DLD1 (cell line): ENCODE data around the gene MYO7B.

Source experiments
- in situ Hi-C: cut with HindIII; loops from 2 replicates; pipeline ENCODE4 v1.10.0; 2017; ENCODE audit warnings: low sequenced_read_pairs

The MYO7B gene

DNA sequence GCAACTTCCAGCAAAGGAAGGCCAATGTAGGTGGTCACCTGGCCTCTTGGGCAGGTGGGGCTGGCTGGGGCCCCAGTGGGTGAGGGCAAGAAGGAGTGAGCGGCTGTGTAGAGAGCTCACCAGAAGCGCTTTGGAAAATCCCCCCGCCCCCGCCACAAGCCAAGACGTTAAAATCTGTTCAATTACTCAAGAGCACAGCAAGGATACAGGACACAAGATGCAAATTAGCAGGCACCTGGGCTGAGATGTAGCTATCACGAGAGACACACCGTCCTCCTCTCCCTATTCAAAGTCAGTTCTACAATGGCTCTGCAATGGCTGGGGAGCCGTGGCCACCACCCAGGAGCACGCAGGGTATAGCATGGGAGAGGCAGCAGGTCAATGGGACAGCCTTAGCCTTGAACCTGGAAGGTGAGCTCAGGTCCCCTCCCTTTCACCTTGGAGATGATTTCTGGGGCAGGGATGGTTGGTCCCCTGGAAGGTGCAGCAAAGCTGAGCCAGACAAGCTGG, 72.0 kb downstream of the MYO7B start:
- in situ Hi-C loops = no loop called here

DNA sequence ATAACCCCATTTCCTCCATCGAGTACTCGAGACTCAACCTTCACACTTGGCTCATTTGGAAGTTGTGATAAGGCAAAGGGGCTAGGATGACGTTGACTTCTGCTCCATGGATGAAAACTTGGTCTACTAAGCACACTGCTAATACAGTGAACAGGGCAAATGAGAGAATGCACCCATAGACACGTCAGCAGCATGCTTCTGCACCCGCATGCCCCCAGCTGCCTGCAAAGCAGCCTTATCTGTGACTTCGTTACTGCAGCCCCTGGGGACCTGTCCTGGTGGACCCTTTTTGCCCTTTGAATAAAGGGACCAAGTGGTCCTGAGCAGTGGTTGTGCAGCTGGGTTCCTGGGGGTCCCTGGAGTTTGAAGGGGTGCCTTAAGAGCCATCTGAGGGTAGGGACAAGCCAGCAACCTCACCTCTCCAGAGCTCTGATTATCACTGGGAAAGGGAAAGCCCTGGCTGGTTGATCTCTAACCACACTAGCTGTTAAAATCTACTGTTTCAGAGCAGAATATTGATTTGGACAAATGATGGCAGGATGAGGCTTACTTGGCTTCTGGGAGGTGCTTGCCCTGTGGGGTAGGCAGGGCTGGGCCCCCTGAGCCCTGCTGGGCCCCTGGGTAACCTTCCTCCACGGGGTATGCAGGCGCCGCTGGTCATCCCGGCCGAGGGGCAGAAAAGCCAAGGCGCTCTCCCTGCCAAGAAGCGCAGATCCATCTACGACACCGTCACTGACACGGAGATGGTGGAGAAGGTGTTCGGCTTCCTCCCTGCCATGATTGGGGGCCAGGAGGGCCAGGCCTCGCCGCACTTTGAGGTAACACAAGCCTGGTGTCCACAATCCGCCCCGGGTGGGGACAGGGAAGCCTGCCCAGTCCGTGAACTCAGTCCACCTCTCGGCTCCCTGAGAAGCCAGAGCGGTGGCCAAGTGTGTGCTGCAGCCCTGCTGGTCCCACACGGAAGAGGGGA, 72.9 kb downstream of the MYO7B start:
- in situ Hi-C loops = no loop called here

DNA sequence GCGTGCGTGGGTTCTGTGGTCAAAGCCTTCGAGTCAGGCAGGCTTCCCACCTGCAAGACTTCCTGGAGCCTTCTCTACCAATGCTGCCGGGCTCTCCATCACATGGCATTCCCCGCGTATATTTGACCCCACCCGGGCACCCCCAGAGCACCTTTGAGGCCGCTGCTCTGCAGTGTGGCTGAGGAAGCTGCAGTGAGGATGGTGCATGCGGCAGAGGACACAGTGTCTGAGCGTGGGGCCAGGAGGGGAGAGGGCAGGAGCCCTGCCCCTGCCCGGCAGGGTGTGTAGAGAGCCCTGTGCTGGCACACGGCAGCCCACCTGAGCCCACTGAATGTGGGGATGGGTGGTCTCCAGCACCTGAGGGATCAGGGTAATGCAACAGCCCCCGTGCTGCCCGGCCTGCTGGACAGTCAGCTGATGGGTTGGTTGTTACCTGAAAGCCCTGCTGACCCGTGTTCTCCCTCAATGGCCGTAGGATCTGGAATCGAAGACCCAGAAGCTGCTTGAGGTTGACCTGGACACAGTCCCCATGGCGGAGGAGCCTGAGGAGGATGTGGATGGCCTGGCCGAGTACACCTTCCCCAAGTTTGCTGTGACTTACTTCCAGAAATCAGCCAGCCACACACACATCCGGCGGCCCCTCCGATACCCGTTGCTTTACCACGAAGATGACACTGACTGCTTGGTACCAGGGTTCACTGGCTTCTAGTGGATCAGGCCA, 73.7 kb downstream of the MYO7B start:
- in situ Hi-C loops = no loop called here

DNA sequence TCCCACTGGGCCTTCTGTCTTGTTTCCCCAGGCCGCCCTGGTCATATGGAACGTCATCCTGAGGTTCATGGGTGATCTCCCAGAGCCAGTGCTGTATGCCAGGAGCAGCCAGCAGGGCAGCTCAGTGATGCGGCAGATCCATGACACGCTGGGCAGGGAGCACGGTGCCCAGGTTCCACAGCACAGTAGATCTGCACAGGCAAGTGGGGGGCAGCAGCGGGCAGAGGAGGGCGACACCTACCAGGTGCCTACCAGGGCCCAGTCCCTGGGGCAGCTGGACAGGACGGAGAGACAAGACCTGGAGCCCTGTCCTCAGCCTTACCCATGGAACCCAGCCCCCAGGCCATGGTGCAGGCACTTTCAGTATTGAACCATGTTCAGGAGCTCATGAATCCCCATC, 74.3 kb downstream of the MYO7B start:
- in situ Hi-C loops = no loop called here

DNA sequence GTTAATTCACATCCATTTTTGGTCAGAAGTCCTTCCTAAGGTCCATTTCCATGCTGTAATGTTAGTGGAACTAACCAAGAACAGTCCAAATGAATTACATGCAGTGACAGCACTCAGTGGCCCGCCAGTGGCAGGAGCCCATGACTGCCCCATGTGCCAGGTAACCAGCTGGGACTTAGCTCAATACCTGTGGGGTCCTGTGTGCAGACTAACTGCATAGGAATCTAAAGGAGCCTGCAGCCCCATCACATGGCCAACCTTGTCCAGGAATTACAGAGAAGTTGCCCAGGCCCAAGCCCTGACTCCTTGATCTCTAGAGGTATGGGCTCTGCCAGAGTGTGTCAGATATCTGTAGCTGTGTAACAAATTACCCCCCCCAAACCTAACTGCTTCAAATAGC, 75.1 kb downstream of the MYO7B start:
- in situ Hi-C loops = no loop called here

DNA sequence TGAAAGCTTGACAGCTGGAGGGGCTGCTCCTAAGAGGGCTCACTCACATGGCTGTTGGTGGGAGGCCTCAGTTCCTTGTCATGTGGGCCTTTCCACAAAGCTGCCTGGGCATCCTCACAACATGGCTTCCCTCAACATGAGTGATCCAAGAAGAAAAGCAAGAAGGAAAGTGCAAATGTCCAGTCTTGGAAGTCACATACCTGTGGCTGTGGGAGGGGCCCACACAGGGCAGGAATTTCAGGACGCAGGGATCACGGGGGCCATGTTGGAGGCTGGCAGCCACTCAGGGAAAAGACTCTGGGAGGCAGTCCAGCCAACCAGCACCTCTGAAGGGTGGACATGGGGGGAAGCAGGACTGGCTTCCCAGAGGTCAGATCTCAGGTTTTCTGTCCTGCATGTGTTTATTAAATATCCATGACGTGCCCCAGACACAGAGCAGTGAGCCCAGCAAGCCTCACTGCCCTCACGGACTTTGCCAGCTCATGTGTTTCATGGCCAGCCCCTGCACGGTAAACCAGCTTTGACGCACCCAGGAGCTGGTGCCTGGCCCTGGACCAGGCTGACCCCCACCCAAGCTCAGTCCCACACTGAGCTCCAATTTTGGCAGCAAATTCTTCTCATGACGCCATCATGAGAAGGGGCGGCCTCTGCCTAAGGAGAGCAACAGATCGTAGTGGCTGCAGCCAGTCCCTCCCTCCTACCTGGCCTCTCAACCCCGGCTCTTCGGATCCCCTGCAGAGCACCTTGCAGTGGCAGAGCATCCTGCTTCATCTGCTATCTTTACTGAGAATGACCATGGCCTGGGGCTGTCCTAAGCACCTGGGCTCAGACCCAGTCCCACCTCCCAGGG, 75.8 kb downstream of the MYO7B start:
- in situ Hi-C loops = no loop called here

DNA sequence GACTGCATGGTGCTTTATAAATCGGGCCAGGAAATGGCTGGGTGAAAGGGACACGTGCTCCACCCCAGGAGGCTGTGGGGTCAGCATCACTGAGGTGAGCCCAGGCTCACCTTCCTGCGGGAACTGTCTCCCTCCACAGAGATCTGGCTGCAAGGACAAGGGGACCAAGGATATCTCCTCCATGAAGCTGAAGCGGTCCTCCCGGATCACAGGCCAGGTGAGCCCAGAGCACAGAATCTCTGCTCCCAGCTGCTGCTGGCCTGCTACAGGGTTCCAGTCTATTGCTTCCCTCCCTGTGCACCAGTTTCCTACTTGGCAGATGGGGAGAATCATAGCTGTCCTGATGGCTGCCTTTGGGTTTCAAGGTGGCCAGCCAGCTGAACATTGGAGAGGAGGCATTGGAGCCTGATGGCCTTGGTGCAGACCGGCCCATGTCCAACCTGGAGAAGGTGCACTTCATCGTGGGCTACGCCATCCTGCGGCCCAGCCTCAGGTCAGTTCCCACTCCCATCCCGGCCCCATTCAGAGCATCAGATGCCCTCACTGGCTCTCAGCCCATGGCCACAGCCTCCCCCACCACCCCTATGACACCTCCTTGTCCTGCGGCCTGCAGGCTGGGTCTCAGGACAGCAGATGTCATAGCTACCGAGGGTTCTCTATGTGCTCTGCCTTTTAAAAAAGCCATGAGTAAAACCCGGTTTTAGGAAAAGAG, 76.8 kb downstream of the MYO7B start:
- in situ Hi-C loops = no loop called here

DNA sequence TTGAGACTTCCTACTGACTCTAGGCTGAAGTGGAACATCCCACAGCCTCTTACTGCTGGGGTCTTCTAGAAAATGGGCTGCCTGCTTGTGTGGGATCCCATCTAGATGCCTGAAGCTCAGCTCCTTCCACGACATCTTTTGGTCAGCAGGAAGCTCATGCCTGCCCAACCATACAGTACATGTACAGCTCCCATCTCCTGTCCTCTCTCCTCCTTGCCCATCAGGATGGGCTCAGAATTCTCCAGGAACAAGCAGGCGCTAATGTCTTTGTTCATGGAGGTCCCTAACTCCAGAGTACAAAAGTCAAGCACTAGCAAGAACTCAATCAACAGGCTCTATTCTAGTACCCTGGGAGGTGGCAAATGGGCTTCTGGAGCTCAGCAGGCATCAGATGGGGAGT, 78.8 kb downstream of the MYO7B start:
- in situ Hi-C loops = no loop called here

DNA sequence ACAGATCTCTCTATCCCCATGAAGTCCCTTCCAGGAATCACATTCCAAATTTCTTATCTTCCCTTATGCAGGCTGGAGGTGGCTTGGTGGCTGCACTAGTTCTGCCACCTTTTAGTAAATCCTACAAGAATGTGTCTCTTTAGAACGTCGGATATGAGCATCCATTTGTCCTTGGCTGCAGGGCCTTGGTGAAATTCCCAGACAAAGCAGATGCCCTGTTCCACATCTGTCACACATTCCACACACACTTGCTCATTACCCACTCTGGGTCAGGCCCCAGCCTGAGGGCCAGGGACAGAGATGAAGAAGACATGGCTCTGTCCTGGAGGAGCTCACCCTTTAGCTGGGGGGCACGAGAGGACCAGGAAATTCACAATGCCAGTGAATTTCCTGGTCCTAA, 79.2 kb downstream of the MYO7B start:
- in situ Hi-C loops = no loop called here

DNA sequence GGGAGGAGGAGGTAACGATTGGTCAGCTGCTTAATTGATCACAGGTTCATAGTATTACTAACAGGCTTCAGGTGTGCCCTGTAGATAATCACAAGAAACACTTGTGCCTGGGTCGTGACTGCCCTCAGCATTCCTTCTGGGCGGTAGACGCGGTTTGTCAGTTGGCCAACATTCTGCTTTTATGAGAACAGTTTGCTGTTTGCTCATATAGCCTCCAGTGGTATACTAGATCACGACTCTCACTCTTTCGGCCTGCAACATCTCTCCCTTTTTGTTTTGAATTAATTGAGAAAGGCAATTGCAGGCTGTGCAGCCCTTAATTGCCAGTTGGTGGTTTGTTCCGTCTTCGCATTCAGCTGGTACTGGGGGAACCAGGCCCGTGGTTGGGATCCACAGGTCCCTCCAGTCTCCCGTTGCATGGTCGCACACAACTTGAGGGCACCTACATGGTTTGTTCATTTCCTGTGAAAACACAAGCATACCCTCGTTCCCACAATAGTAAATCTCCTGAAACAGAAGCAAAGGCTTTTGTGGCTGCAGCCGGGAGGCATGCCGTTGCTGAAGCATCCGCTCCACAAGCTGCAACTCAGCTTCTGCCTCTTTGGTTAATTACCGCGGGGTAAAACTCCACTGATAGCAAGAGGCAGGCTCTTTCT, 80.2 kb downstream of the MYO7B start:
- in situ Hi-C loops = no loop called here

DNA sequence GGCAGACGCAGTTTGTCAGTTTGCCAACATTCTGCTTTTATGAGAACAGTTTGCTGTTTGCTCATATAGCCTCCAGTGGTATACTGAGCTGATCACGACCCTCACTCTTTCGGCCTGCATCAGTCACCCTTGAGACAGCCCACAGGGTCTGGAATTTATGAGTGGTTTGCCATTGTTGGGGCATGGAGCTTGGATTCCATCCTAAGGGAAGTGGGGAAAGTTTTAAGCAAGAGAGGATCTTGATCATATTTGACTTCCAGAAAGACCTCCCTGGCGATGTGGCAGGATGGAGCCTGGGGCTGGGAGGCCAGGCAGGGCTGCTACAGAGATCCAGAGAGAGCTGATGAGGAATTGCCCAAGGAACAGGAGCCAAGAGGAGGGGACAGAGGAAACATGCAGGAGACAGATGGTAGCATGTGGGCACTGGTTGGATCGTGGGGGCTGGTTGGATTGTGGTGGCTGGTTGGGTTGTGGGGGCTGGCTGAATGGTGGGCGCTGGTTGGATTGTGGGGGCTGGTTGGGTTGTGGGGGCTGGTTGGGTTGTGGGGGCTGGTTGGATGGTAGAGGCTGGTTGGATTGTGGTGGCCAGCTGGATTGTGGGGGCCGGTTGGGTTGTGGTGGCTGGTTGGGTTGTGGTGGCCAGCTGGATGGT, 83.2 kb downstream of the MYO7B start:
- in situ Hi-C loops = no loop called here

DNA sequence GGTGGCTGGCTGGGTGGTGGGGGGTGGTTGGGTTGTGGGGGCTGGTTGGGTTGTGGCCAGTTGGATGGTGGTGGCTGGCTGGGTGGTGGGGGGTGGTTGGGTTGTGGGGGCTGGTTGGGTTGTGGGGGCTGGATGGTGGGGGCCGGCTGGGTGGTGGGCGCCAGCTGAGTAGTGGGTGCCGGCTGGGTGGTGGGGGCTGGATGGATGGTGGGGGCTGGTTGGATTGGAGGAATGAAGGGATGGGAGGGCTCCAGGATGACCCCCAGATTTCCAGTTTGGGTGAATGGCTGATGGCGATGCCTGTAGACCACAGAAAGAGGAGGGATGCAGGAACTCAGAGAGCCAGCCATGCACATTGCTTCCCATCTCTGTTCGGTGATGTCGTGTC, 83.7 kb downstream of the MYO7B start:
- in situ Hi-C loops = no loop called here

DNA sequence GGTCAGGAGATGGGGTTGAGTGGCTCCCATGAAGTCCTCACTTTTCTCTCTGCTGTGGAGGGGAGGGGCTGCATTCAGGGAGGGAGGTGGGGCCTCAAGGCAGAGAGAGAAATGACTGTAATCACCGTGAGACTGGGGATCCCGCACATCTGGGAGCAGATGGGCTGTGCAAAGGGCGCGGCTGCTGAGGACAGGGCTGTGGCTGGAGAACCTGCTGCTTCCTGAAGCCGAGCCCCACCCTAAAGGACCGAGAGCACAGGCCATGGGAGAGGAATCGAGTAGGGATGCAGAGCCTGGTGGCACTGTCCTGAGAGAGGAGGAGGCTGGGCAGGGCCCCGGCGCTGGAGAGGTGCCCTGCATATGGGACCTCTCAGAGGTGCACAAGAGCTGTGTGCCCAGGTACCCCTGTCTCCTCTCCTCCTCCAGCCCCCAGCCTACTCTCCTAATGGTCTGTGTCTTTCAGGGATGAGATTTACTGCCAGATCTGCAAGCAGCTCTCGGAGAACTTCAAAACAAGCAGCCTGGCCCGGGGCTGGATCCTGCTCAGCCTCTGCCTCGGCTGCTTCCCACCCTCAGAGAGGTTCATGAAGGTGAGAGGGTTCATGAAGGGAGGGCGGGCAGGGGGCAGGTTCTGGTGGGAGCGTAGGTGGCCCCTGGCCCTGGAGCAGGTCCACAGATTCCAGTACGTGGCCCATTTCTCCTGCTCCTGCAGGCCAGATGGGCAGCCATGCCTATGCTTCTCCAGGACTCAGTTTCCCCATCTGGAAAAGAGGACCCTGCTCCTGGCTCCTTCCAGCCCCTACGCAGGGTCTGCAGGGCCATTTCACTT, 84.6 kb downstream of the MYO7B start:
- in situ Hi-C loops = no loop called here

DNA sequence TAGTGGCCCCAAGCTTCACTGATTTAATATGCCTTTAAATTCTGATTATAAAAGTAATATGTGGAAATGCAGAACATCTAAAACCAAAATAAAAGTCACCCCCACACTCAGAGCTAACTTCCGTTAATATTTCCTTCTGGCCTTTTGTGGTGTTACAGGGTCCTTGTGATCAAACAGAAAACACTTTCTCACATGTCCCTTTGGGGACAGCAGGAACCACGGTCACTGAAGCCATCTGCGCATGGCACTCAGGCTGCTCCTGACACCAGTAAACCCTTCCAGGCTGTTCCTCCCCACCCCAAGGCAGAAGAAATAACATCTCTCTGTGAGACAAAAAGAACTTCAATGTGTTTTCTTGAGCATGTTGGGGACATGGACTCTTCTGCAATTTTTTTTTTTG, 85.4 kb downstream of the MYO7B start:
- in situ Hi-C loops = no loop called here

DNA sequence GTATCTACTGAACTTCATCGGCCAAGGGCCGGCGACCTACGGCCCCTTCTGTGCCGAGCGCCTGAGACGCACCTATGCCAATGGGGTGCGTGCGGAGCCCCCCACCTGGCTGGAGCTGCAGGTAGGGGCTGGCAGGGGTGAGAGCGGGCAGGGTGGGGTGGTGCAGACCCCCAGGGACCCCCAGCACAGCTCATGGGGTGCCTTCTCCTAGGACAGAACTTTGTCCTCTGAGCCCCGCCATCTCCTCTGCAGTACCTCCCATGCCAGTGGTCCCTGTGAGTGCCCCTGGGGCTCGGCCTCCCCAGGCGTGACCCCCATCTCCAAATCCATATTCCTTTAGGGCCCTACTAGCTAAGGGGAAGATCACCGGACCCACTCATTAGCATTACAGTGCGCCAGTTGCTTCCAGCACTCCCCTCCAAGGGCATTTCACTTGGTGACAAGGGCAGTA, 86.5 kb downstream of the MYO7B start:
- in situ Hi-C loops = no loop called here

DNA sequence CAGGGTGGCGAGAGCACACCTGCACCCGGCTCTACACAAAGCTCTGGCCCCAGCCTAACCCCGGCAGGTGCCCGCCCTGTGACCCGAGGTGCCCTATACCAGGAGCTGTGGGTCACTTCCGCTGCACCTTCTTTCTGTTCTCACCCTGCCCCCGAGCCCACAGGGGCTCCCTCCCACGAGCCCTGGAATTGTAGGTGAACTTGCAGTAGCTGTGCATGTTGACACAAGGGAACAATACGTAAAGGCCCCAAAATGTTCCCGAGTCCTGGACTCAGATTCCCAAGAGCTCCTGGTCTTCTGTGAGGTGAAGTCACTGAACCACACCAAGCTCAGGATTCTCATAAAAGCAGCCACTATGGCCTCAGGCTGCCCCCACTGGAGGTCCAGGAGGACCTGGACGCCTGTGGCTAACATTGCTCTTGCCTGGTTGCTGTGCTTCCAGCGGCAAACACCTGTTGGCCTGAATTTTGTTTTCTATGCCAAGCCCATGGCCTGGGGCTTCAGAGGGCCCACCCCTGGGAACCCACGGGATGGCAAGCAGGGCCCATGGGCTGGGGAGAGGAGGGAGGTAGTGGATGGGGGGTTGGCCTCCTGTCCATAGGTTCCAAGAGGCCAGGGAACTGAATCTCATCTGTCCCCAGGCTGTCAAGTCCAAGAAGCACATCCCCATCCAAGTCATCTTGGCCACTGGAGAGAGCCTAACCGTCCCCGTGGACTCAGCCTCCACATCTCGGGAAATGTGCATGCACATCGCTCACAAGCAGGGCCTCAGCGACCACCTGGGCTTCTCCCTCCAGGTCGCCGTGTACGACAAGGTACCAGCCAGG, 87.3 kb downstream of the MYO7B start:
- in situ Hi-C loops = no loop called here
